HL-60/S4 (cell line): ENCODE results near the gene MALT1.

ENCODE experiments used
- in situ Hi-C: fragments of 300-500 bp; cut with MboI; formaldehyde crosslinking; loops from 2 replicates; pipeline ENCODE4 v1.14.3; 2022; ENCODE audit warnings: low sequenced_read_pairs

MALT1 gene

DNA sequence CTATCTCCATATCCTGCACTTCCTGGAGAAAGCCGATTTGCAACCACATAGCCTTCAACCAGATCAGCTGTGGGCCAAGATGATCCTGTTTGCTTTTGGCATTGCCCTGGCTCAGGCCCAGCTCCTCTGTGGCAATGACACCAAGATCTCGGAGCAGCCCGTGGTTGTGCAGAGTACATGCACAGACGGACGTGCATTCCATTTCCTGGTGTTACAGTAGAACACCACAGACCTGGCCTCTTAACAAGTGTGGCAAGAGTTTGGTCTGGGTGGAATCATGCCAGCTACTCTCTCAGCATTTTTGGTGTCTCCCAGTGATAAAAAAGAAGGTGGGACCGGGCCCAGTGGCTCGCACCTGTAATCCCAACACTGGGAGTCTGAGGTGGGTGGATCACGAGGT, 20.0 kb downstream of the MALT1 start:
- in situ Hi-C loops: no loop called here

DNA sequence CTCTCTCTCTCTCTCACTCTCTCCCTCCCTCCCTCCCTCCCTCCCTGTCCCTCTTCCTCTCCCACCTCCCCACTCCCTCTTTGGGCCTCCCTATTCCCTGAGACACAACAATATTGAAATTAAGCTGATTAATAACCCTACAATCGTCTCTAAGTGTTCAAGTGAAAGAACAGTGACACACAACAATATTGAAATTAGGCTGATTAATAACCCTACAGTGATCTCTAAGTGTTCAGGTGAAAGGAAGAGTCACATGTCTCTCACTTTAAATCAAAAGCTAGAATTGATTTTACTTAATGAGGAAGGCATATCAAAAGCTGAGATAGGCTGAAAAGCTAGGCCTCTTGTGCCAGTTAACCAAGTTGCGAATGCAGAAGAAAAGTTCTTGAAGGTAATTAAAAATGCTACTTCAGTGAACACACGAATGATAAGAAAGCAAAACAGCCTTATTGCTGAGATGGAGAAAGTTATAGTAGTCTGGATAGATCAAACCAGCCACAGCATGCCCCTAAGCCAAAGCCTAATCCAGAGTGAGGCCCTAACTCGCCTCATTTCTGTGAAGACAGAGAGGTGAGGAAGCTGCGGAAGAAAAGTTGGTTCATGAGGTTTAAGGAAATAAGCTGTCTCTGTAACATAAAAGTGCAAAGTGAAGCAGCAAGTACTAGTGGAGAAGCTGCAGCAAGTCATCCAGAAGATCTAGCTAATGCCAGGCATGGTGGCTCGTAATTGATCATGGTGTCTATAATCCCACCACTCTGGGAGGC, 21.3 kb downstream of the MALT1 start:
- in situ Hi-C loops: no loop called here

DNA sequence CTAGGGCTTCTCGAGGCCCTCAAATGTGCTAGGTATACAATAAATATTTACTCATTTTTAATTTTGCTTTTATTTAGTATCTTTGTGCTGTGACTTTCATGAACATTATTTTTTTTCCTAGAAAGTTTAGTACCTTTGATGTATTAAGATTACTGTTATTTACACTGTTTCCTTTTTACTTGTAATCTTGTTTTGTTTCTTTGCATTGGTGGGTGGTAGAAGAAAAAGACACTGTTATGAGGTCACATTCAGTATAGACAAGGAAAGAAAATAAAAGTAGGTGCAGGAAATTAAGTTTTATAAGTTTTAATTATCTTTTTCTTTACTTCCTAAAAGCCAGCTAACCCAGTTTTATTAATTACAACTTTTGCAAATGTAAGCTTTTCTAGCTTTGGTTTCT, 23.0 kb downstream of the MALT1 start:
- in situ Hi-C loops: no loop called here

DNA sequence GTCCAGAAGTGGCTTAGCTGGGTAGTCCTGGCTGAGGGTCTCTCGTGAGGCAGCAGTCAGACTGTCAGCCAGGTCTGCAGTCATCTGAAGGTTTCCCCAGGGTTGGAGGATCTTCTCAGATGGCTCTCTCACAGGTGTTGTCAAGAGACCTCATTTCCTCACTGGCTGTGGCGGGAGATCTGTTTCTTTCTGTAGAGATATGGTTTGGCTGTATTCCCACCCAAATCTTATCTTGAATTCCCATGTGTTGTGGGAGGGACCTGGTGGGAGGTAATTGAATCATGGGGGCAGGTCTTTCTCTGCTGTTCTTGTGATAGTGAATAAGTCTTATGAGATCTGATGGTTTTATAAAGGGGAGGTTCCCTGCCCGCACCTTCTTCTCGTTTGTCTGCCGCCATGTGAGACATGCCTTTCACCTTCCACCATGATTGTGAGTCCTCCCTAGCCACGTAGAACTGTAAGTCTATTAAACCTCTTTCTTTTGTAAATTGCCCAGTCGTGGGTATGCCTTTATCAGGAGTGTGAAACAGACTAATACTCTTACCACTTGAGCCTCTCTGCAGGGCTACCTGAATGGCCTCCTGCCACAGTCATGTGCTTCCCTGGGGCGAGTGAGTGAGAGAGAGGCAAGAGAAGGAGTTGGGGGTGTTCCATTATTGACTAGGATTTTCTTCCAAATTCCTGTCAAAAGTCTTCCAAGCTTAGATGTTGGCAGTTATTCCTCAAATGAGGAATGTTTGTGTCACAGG, 23.6 kb downstream of the MALT1 start:
- in situ Hi-C loops: no loop called here

DNA sequence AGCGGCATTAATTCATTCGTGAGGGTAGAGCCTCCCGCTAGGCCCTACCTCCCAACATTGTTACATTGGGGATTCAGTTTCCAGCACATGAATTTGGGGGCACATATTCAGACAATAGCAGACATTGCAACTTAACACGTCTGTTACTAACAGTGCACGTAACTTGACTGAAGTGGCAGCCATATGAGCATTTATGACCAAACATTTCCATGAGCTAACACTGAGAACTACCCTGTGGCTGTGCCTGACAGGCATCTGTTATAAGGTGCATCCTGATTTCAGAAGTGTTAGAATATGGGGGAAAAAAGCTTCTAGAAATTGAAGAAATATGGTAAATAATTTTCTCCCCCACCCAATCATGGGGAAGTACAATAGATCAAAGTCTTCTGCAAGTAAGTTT, 24.5 kb downstream of the MALT1 start:
- in situ Hi-C loops: no loop called here

DNA sequence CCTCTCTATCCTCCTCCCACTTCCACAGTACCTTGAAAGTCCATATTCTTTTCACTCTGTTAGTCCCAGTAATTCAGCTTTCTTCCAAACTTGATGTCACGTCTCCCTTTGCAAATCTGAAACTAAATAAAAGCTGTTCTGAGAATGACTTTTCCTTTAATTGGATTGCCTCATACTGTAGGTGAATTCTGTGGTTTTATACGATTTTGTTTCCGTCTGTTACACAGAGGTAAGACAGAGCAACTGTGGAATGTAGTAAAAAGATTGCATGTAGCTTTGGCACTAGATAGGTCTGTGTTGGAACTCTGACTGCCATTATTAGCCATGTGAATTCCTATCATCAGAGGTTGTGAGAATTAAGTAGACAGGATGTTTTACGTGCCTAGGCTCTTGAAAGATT, 25.9 kb downstream of the MALT1 start:
- in situ Hi-C loops: no loop called here

DNA sequence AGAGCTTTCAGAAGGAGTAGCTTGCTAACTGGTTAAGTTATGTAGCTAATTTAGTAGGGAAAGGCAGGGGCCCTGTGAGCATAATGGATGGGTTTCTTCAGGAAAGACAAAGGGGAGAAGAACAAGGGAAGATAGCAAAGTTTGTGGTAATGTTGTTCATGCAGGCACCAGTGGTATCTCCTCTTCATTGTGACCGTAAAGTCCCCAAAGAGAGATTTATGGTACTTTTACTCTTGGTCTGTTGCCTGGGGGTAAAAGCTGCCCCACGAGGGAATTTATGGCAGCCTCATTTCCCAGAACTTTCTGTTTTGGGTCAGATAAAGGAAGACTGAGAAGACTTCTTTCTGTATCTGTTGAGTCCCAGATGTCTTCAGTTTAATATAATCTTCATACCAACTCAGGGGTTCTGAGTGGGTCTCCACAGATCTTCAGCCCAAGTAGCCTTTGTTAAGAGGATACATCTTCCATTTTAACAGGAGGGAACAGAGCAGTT, 27.5 kb downstream of the MALT1 start:
- in situ Hi-C loops: no loop called here

DNA sequence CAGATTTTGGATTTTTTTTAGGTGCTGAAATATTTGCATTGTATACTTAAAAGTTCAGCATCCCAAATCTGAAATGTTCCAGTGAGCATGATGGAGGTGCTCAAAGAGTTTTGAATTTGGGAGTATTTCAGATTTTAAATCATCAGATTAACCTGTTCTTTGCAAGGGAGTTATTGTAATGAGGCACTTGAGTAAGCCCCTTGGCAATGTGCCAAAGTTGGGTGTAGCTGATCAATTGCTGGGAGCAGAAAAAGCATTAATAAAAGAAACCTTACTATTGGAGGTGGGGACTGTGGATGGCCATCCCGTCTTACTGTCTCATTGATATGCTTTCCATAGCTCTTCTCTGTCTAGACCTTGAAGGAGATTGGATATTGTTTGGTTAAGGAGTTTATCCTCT, 28.3 kb downstream of the MALT1 start:
- in situ Hi-C loops: no loop called here

DNA sequence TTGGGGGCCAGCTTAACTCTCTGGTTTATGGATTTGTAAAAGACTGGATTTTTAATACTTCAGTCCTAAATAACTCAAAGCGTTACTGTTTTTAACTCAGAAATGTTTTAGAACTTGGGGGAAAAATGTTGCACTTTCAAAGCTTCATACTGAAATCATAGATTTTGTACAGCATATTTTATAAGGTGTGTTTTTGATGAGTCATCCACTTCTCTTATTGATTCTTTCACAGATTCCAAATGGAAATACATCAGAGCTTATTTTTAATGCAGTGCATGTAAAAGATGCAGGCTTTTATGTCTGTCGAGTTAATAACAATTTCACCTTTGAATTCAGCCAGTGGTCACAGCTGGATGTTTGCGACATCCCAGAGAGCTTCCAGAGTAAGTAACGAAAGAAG, 28.9 kb downstream of the MALT1 start:
- in situ Hi-C loops: no loop called here

DNA sequence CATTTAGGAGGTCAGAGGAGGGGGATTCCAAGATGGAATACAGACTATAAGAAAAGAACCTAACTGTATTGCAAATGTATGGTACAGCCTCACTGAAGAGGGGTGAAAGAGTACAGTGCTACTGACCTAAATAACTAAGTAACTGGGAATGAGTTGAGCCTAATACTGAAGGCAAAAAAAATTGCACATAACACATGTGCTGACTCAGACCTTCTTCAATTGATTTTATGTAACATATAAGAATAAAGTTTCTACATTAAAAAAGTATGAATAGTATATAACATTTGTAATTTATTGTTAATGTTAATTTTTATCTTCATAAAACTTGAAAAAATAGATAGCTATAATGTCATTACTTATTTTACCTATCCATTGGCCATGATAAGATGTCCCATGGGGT, 41.7 kb downstream of the MALT1 start:
- in situ Hi-C loops: no loop called here

DNA sequence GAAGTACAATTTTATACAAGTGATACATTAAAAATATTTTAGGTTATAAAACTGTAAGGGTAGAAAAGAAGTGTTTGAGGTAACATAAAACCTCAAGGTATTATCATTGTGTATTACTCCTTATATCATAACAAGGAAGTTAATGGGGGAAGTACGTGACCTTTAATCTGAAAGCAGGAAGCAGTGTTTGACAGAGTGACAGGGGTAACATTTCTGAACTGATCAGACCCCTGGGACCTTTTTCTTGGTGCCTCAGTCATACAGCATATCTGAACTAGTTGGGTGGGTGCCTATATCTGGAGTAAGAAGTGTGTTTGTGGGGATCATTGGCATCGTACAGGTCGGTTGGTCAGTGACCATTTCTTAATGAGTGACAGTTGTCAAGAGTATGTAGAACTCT, 43.0 kb downstream of the MALT1 start:
- in situ Hi-C loops: no loop called here

DNA sequence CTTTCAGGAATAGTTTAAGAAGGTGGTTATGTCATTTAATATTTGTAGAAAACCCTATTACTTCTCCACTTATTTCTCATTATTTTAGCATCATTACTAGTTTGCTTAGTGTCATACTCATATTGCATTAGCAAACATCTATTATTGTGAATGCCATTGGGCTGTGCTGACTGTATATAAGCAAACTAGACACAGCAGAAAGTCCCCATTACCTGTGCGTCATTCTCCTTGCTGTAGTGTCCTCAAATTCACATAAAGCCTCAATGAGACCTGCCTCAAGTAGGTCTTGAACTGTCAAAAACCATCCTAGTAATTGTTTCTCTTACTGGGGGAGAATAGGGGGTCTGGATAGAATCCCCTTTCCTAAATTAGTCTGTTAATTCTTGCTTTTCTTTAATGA, 43.6 kb downstream of the MALT1 start:
- in situ Hi-C loops: no loop called here

DNA sequence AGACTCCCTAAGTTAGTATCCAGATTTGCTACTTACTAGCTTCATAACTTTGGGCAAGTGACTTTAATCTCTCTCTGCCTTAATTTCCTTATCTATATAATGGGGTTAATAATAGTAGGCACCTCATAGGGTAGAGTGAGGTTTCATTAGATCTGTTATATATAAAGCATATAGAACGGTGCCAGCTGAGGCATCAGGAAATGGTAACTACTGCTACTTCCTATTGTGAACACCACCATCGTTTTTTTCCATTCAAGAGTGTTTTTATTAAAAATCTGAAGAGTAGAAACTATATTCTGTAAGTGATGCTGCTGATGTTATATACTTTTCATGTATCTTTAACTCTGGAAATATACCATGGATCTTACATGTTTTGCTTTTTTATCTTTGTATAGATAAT, 44.3 kb downstream of the MALT1 start:
- in situ Hi-C loops: no loop called here

DNA sequence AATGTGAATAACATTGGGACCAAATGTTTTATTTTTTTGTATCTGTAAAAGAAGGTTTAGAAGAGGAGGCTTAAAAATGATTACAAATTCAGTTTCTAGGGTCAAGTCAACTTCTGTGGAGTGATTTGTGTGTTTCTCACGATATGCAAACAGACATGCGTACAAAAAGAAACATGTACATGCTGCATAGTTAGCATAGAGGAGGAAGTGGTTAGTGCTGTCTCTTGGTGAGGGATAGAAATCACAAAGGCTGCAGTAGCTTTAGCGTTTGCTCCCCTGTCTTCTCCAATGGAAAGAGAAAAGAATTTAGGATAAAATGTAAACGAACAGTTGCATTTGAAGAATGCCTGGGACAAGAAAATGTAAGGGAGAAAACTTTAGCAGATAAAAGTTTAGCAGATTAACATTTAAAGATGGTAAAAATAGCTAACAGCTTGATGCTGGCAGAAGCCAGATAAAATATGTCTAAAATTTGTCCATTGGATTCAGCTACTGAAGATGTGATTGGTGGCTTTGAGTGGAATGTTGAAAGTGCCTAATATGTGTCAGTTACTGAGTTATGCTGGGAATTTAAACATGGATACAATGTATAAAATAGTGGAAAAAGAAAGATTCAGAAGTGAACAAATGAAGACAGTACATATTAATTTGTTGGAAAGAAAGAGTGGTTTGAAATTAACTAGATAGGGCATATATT, 44.9 kb downstream of the MALT1 start:
- in situ Hi-C loops: no loop called here

DNA sequence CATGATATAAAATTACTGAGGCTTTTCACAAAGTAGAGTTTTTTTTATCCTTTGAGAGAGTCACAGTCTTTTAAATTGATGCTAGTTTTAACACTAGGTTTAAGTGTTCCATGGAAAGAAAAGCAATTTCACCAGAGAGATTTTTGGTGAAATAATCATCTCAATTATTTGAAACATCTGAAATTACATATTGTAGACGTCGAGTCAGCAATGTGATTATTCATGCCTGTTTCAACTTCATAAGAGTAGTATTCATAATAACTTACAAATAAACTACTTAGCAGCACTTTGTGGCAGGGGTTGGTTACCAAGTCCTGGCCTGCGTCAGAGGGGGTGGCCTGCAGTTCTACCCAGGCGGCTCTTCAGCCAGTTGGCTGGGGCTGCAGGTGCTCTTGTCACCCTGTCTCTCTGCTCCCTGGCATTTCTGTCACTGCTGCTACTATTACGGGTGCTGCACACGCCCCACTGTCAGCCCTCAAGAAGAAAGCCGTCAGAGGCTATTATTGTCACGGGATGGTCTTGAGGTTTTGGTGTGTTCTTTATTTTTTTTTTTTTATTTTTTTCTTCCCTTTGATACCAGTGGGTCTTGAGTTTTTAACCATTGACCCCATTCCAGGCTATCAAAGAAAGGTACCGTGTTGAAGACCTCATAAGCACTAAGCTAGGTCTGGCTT, 50.4 kb downstream of the MALT1 start:
- in situ Hi-C loops: no loop called here

DNA sequence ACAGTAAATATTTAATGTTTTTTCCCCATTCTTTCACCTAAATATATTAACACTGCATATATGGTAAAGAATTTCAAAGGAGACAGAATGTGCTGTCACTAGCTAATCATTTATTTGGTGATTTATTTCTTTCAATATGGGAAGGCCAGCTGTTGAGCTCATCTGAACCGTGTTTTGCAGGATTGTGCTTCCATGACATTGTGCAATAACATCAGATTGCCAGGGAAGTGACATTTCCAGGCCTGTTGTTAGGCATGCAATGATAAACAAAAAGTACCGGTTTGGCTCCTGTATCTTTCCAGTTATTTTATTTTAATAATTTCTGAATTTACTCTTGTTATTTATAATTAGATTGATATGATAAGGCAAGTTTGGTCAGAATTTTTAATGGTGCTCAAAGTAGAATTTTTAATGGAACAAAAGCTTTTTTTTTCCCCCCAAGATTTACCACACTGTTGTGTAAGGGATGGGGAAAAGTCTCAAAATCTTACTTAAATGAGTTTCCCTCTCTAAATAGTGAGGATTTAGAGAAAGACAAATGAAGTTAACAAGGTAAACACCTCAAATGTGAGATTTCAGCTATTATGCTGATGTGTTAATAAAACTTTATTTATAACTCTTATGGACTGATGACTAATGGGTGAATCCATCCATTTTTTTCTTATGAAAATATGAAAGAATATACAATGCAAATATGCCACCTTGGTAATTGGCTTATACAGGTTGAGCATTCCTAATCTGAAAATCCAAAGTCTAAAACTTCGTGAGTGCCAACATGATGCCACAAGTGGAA, 52.7 kb downstream of the MALT1 start:
- in situ Hi-C loops: no loop called here

DNA sequence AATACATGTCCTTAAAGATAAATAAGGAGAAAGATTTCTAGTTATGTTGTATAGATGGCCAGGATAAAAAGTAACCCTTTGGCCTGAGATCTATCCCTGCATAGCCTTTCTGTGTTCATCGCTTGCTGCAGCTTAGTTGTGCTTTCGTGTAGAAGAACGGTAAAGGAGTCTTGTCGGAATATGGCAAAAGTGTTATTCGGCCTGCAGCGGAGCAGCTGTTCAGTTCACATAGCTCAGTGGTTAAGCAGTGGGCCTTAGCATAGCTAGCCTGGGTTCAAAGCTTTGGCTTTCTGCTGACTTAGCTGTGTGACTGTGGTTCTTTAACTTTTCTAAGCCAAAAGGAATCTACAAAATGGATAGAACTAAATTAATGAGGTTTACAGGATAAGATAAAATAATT, 55.4 kb downstream of the MALT1 start:
- in situ Hi-C loops: no loop called here

DNA sequence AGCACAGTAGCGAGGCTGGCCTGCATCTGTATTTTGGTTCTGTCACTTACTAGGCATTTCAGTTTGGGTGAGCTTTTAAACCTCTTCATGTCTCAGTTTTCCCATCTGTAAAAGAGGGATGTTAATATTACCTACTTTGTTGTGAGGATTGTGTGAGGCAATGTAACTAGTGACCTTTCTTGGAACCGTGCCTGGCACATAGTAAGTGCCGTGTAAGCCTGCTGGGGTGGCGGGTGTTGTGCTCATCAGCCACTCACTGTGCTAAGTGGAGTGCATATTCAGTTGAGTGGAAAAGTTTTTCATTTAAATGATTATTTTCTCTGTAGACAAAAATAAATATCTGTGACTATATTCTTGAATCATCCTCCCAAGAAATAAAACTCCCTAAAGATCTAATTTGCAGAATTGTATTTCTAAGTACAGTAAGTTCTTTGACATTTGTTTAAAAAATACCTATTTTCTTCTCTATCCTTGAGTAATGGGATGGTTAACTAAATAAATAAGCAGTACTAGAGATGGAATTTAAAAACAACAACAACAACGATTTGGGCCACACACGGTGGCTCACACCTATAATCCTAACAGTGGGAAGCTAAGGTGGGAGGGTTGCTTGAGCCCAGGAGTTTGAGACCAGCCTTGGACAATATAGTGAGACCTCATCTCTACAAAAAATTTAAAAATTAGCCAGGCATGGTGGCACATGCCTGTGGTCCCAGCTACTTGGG, 56.7 kb downstream of the MALT1 start:
- in situ Hi-C loops: no loop called here

DNA sequence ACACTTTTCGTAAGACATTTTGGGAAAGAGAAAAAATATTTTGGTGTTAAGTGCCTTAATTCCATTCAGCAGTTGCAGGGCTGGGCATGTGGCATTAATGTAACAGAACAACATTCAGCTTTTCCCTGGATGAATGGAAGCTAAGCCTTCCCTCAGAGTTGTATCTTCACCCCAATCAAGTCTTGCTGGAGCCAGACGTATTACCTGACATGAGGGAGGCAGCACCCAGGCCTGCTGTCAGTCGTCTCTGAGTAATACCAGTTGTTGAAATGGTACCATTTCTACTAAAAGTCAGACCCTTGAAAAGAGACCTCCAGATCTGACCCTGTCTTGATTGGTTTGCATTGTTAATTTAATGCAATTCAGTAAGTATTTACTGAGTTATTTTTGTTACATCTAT, 57.5 kb downstream of the MALT1 start:
- in situ Hi-C loops: no loop called here

DNA sequence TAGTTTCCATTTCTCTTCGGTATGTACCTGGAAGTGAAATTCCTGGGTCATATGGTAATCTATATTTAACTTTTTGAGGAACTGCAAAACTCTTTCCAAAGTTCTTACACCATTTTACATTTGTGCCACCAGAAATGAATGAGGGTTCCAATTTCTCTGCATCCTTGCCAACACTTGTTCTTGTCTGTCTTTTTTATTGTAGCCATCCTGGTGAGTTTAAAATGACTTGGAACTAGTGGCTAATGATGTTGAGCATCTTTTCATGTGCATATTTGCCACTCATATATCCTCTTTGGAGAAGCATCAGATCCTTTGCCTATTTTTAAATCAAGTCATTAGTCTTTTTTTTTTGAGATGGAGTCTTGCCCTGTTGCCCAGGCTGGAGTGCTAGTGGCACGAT, 59.4 kb downstream of the MALT1 start:
- in situ Hi-C loops: no loop called here
